B cell (primary cell): ENCODE data around the gene TRAPPC2. TPM values are rescaled to one million over a fixed set of nuclear protein-coding genes. Genes with fewer than 3 reads are reported as not detected.

Experiments used
- ATAC-seq: fragments of 200-7000 bp; cut with Tn5 transposase; one replicate; pipeline ENCODE4 v1.10.0; 2021; ENCODE audit warnings: low read depth, mild to moderate bottlenecking, moderate number of reproducible peaks, moderate library complexity
- CTCF ChIA-PET: fragments of 350-600 bp; sonication (Branson Sonifier 250); formaldehyde crosslinking; loops from one replicate; lab custom pipeline; 2021; ENCODE audit warnings: antibody characterized with exemption, inconsistent platforms; lab: Charles Lee
- POLR2A ChIA-PET: fragments of 350-600 bp; sonication (Branson Sonifier 250); formaldehyde crosslinking; loops from one replicate; lab custom pipeline; 2021; ENCODE audit warnings: antibody characterized with exemption; lab: Charles Lee
- DNase-seq: peaks from one replicate; pipeline ENCODE4 v3.0.0; 2013
- H2AFZ ChIP-seq: 2 replicates; pipeline ENCODE4 v1.6.1; 2012; ENCODE audit warnings: mild to moderate bottlenecking, low read depth, low read length; ENCODE audit not compliant: insufficient read depth, poor library complexity, severe bottlenecking
- H3K27ac ChIP-seq, 2 donors: 1 replicate in 1 of 2; 2 replicates in 1 of 2; pipeline ENCODE4 v1.5.1; 2012 to 2013; ENCODE audit warnings: low read length in 2 of 2, mild to moderate bottlenecking in 2 of 2, moderate library complexity in 1 of 2
- H3K27me3 ChIP-seq, 4 experiments: fragments of 200-600 bp in 1 of 4; sonication (generic) in 1 of 4; replicated peaks in 1 of 4; 1 replicate in 2 of 4; 2 replicates in 2 of 4; pipeline versions ENCODE4 v1.6.1 to v1.7.0; 2013 to 2016; ENCODE audit warnings: low read length in 3 of 4, mild to moderate bottlenecking in 2 of 4, mixed read lengths in 1 of 4, moderate library complexity in 1 of 4; ENCODE audit not compliant: insufficient read depth in 4 of 4, control insufficient read depth in 3 of 4; ENCODE audit errors: control extremely low read depth in 1 of 4
- H3K36me3 ChIP-seq, 2 experiments: replicated peaks in 1 of 2; 1 replicate in 1 of 2; 2 replicates in 1 of 2; pipeline versions ENCODE4 v1.6.1 to v1.7.1; 2013; ENCODE audit warnings: low read length in 1 of 2; ENCODE audit not compliant: insufficient read depth in 2 of 2, control insufficient read depth in 1 of 2; ENCODE audit errors: control extremely low read depth in 1 of 2, extremely low read depth in 1 of 2
- H3K4me1 ChIP-seq, 2 donors: fragments of 200-600 bp in 1 of 2; sonication (generic) in 1 of 2; 1 replicate in 1 of 2; 2 replicates in 1 of 2; pipeline versions ENCODE4 v1.5.1 to v1.6.1; 2013 to 2017; ENCODE audit warnings: low read length in 2 of 2; ENCODE audit not compliant: control insufficient read depth in 2 of 2, insufficient read depth in 2 of 2
- H3K4me2 ChIP-seq: replicated peaks from 2 replicates; pipeline ENCODE3; 2012; ENCODE audit warnings: mild to moderate bottlenecking, low read depth, low read length; ENCODE audit not compliant: poor library complexity, severe bottlenecking
- H3K4me3 ChIP-seq, 5 experiments: fragments of 200-600 bp in 1 of 5; sonication (generic) in 1 of 5; 1 replicate in 3 of 5; 2 replicates in 2 of 5; pipeline versions ENCODE4 v1.5.1 to v1.7.0; 2011 to 2016; ENCODE audit warnings: low read length in 4 of 5, mild to moderate bottlenecking in 4 of 5, low read depth in 2 of 5, control low read depth in 1 of 5, moderate library complexity in 1 of 5; ENCODE audit not compliant: insufficient read depth in 1 of 5; ENCODE audit errors: control extremely low read depth in 1 of 5, extremely low read depth in 1 of 5
- H3K79me2 ChIP-seq: fragments of 200-600 bp; sonication (generic); one replicate; pipeline ENCODE4 v1.6.0; 2016; ENCODE audit warnings: low read length; ENCODE audit not compliant: control insufficient read depth, insufficient read depth
- H3K9ac ChIP-seq: fragments of 200-600 bp; sonication (generic); 2 replicates; pipeline ENCODE4 v1.6.1; 2017; ENCODE audit warnings: mild to moderate bottlenecking, low read length, moderate library complexity
- H3K9me3 ChIP-seq, 3 donors: one replicate each; pipeline versions ENCODE4 v1.6.1 to v1.7.1; 2013; ENCODE audit warnings: low read length in 2 of 3; ENCODE audit not compliant: control insufficient read depth in 2 of 3, insufficient read depth in 1 of 3; ENCODE audit errors: control extremely low read depth in 1 of 3
- H4K20me1 ChIP-seq: 2 replicates; pipeline ENCODE4 v1.6.0; 2012; ENCODE audit warnings: mild to moderate bottlenecking, low read length; ENCODE audit not compliant: insufficient read depth, control insufficient read depth, poor library complexity, severe bottlenecking
- H3K27ac Mint-ChIP-seq: one replicate; pipeline ENCODE4 v1.8.0; 2021; ENCODE audit warnings: mixed read lengths
- H3K27me3 Mint-ChIP-seq: one replicate; pipeline ENCODE4 v1.8.0; 2021; ENCODE audit warnings: mixed read lengths
- H3K4me1 Mint-ChIP-seq: one replicate; pipeline ENCODE4 v1.8.0; 2021; ENCODE audit warnings: mixed read lengths
- H3K4me3 Mint-ChIP-seq: one replicate; pipeline ENCODE4 v1.8.0; 2021; ENCODE audit warnings: mixed read lengths
- H3K9me3 Mint-ChIP-seq: one replicate; pipeline ENCODE4 v1.8.0; 2022; ENCODE audit warnings: mixed read lengths; ENCODE audit not compliant: insufficient read depth
- CTCF ChIP-seq: fragments of 200-600 bp; IDR thresholded peaks from one replicate; pipeline ENCODE4 v1.8.0; 2022; ENCODE audit warnings: antibody characterized with exemption, mild to moderate bottlenecking
- EZH2 ChIP-seq: IDR thresholded peaks from 2 replicates; pipeline ENCODE4 v1.6.1; 2012; ENCODE audit warnings: borderline replicate concordance, low read depth, mild to moderate bottlenecking, moderate library complexity, low read length; ENCODE audit not compliant: insufficient read depth, poor library complexity, severe bottlenecking
- WGBS: methylation state at CpG from one replicate; pipeline ENCODE4 v1.1.5; 2013; ENCODE audit warnings: missing lambda C conversion rate; ENCODE audit not compliant: insufficient coverage; 5-methylcytosine and 5-hydroxymethylcytosine counted together
- intact Hi-C: fragments of 100-400 bp; cut with micrococcal nuclease; formaldehyde crosslinking; loops from one replicate; pipeline ENCODE4 v1.10.0; 2022
- polyA plus RNA-seq: library from polyadenylated mRNA; depleted of rRNA; stranded (reverse); fragments of >200 nt; gene quantifications from 2 replicates; pipeline ENCODE4 v1.2.3, GENCODE V29; 2012
- total RNA-seq, 2 donors: library from RNA; stranded (reverse); fragments of 120-200 nt in 1 of 2; gene quantifications; 1 replicate in 1 of 2; 2 replicates in 1 of 2; pipeline versions ENCODE4 v1.2.3 to v1.2.4, GENCODE V29; 2013 to 2022

TRAPPC2 gene
- total and polyA plus RNA-seq, 2 donors (not counting 1 experiment from before 2014, with no cell fraction given), result 27.0 to 28.0 TPM

DNA sequence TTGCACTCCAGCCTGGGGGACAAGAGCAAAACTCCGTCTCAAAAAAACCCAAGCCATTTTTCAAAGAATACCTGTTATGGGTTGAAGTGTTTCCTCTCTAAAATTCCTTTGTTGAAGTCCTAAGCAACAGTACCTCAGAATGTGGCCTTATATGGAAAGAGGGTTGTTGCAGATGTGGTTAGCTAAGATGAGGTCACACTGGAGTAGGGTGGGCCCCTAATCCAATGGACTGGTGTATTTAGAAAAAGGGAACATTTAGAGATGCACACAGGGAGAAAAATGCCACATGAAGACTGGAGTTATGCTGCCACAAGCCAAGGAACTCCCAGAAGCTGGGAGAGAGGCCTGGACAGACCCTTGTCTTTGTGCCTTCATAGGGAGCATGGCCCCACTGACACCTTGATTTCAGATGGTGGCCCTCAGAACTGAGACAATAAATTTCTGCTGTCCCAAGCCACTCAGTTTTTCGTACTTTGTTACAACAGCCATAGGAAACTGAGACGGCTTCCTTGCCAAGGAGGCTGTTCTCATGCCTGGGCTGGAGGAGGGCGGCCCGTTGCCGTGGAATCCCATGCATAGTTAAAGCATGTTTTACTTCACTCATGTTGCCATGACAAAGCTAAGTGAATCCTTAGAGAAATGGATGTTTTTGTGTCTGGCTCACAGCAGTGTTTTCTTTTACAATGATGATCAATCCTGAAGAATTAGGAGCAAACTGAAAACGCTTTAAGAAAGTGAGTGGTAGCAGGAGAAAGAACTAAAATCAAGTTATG, 16.5 kb downstream of the TRAPPC2 start:
- no peak overlapping the region for H2AFZ ChIP-seq
- no peak overlapping the region for H3K4me2 ChIP-seq
- H3K79me2 ChIP-seq, result peaks cover 22% of the 10 kb centered on the region
- CTCF ChIA-PET, result interaction anchor here (2.1 kb wide), 1 partner anchor 16 kb away, joined by 4 read pairs; the partner anchor contains the start of genes OFD1 and TRAPPC2
- peaks cover 7 to 11% of the 10 kb centered on the region in 2 donors for H3K4me1 ChIP-seq
- H3K4me3 ChIP-seq, result no peak overlapping the region
- intact Hi-C loops, result no loop called here
- Mint-ChIP-seq H3K27ac (no peak overlapping the region), H3K9me3 (no peaks in the 10 kb centered on the region), H3K4me3 (no peak overlapping the region), H3K4me1 (peaks cover 14% of the 10 kb centered on the region), H3K27me3 (no peaks in the 10 kb centered on the region)
- 97% methylated on average over 5 of the region's 7 CpGs for WGBS
- POLR2A ChIA-PET, result no interaction called here
- H3K27me3 ChIP-seq, result no peaks in the 10 kb centered on the region
- DNase-seq (no peak), ATAC-seq (no peak)
- peaks cover 0 to 27% of the 10 kb centered on the region in 2 experiments for H3K36me3 ChIP-seq
- H3K27ac ChIP-seq, result no peak overlapping the region
- no peaks in the 10 kb centered on the region for H3K9me3 ChIP-seq
- TF ChIP-seq CTCF, result no peak
- no peak for TF ChIP-seq EZH2
- peaks cover 27% of the 10 kb centered on the region for H4K20me1 ChIP-seq
- no peak overlapping the region for H3K9ac ChIP-seq

DNA sequence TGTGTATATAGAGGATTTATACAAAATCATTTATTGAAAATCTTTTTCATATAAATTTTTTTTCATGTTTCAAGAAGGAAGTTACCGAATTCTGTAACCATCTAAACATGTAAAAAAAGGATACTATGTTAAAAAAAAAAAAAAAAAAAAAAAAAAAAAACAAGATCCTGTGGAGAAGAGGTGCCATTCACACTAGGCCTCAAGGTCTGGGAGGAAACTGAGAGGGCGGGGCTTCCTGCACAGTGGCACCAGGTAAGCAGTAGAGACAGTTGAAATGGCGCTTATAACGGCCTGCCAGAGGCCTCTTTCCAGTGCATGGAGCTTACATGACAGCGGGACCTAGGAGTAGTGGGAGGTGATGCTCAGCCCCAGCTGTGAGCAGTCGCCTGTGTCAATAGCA, 17.5 kb downstream of the TRAPPC2 start:
- no peaks in the 10 kb centered on the region for H3K27me3 ChIP-seq
- H3K27ac Mint-ChIP-seq, result no peak overlapping the region

More for the DNA sequence above, 17.5 kb downstream of the TRAPPC2 start:
- peaks cover 12% of the 10 kb centered on the region for H3K79me2 ChIP-seq
- DNase-seq (no peak), ATAC-seq (no peak)
- H3K4me2 ChIP-seq, result no peak overlapping the region
- ChIA-PET CTCF (interaction anchor here (2.1 kb wide), 1 partner anchor 17 kb away, joined by 4 read pairs; the partner anchor contains the start of genes OFD1 and TRAPPC2), POLR2A (no interaction called here)
- WGBS, result 100% methylated on average over 1 of the region's 6 CpGs
- H3K4me1 ChIP-seq, result peaks cover 0 to 3% of the 10 kb centered on the region in 2 donors
- TF ChIP-seq EZH2 (no peak), CTCF (no peak)
- no peak overlapping the region for H3K4me3 Mint-ChIP-seq
- intact Hi-C loops, result no loop called here
- H3K9me3 Mint-ChIP-seq, result no peaks in the 10 kb centered on the region
- H2AFZ ChIP-seq, result no peak overlapping the region
- no peaks in the 10 kb centered on the region for H3K9me3 ChIP-seq
- no peak overlapping the region for H3K9ac ChIP-seq
- no peak overlapping the region for H3K27ac ChIP-seq
- H3K4me1 Mint-ChIP-seq, result peaks cover 7% of the 10 kb centered on the region
- peaks cover 0 to 35% of the 10 kb centered on the region in 2 experiments for H3K36me3 ChIP-seq
- H4K20me1 ChIP-seq, result peaks cover 20% of the 10 kb centered on the region
- H3K27me3 Mint-ChIP-seq, result no peaks in the 10 kb centered on the region
- H3K4me3 ChIP-seq, result no peak overlapping the region
